Epithelial cell of esophagus (primary cell): ENCODE measurements around the gene TRAPPC2L.

Experiments
- DNase-seq: peaks from one replicate; pipeline ENCODE4 v3.0.0; 2010; ENCODE audit warnings: low read depth
- H3K4me3 ChIP-seq: 2 replicates; pipeline ENCODE4 v1.5.1; 2011; ENCODE audit warnings: mild to moderate bottlenecking, low read length, control low read depth
- TF ChIP-seq, protein P1 (sequence below): IDR thresholded peaks from 2 replicates; pipeline ENCODE4 v1.5.1; 2011; ENCODE audit warnings: low read depth, mild to moderate bottlenecking, low read length, control low read depth, inconsistent platforms; ENCODE audit not compliant: insufficient read depth; ENCODE audit errors: missing control alignments

The TRAPPC2L gene

DNA sequence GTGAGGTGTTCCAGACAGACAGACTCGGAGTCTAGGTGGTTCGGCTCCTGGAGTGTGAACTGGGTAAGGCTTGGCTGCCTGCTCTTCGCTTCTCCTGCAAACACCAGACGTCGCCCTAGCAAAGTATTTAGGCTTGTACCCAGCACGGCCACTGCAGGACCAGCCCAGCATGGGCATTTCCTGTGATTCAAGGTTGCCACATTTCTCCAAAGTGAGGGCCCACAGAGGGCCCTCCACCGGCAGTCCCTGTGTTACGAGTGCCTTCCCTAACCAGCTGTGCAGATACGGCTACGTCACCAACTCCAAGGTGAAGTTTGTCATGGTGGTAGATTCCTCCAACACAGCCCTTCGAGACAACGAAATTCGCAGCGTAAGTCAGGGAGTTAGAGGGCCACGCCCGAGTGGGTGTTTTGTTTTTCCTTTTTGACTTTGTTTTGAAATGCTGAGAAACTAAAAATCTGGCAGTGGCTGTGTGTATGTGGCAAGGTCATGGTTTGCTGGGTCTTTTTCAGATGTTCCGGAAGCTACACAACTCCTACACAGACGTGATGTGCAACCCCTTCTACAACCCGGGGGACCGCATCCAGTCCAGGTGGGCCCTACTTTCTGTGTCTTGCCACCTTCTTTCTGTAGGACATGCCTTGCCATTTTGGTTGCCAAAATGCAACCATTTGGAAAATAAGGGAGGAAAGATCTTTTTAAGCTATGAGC lies 2.6 kb downstream of the TRAPPC2L start:
- no peak overlapping the region for H3K4me3 ChIP-seq
- DNase-seq = no peak
- TF ChIP-seq, protein P1, sequence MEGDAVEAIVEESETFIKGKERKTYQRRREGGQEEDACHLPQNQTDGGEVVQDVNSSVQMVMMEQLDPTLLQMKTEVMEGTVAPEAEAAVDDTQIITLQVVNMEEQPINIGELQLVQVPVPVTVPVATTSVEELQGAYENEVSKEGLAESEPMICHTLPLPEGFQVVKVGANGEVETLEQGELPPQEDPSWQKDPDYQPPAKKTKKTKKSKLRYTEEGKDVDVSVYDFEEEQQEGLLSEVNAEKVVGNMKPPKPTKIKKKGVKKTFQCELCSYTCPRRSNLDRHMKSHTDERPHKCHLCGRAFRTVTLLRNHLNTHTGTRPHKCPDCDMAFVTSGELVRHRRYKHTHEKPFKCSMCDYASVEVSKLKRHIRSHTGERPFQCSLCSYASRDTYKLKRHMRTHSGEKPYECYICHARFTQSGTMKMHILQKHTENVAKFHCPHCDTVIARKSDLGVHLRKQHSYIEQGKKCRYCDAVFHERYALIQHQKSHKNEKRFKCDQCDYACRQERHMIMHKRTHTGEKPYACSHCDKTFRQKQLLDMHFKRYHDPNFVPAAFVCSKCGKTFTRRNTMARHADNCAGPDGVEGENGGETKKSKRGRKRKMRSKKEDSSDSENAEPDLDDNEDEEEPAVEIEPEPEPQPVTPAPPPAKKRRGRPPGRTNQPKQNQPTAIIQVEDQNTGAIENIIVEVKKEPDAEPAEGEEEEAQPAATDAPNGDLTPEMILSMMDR = no peak

- no peak for DNase-seq
- TF ChIP-seq, protein P1 = no peak
- no peak overlapping the region for H3K4me3 ChIP-seq
These were observed 4.4 kb downstream of the TRAPPC2L start for GRCh38 chr16:88861359-88861758.

DNA sequence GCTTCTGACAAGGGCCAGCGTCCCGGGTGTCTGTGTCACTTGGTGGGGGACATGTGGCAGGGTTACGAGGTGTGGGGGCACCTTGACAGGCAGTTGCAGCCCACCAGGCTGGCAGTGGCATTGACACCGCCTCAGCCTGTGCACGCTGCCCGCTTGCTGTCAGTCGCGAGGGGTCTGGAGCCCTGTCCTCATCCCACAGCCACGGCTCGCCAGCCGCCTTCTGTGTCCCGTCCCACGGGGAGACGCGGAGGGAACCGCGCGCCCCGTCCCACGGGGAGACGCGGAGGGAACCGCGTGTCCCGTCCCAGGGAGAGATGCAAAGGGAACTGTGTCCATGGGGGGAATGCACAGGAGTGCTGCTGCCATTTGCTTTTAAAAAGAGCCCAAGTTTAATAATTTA lies 6.0 kb downstream of the TRAPPC2L start:
- no peak overlapping the region for H3K4me3 ChIP-seq
- no peak for DNase-seq
- TF ChIP-seq, protein P1 = no peak

DNA sequence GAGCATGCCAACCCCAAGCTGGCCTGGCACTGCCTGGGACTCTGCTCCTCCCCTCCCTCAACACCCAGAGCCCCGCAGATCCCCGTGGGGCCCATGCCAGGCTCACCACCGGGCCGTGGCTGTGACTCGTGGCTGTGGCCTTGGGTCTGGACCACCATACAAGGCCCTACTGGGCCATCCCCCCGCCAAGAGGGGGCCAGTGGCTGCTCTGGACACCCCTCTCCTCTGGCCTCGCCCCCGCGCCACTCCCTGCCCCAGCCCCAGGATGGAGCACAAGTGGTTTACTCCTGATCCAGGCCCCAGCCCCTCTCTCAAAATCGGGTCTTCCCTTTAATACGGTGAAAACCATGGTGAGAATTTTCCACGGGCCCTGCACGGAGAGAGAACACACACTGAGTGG lies 6.5 kb downstream of the TRAPPC2L start:
- TF ChIP-seq, protein P1 = no peak
- no peak overlapping the region for H3K4me3 ChIP-seq
- no peak for DNase-seq

DNA sequence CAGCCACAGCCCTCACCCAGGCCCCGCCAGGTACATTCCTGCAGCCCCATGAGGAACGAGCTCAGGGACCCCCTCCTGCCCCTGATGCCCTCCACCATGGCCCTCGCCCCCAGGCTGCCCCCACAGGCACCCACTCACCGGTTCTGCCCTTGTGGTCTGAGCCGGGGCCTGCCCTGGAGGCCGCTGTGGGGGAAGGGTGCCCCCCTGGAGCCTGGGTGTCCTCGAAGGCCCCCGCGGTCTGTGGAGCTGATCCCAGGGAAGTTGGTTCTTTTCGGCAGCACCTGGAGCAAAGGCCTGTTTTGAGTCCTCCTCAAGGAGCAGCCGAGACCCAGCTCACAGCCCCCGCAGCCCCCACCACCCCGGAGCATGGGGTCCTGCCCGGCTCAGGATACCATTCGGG lies 7.2 kb downstream of the TRAPPC2L start:
- H3K4me3 ChIP-seq = no peak overlapping the region
- TF ChIP-seq, protein P1 = no peak
- DNase-seq = no peak

GRCh38 chr16:88864521-88864920 lies 7.6 kb downstream of the TRAPPC2L start:
- DNase-seq = no peak
- TF ChIP-seq, protein P1 = no peak

DNA sequence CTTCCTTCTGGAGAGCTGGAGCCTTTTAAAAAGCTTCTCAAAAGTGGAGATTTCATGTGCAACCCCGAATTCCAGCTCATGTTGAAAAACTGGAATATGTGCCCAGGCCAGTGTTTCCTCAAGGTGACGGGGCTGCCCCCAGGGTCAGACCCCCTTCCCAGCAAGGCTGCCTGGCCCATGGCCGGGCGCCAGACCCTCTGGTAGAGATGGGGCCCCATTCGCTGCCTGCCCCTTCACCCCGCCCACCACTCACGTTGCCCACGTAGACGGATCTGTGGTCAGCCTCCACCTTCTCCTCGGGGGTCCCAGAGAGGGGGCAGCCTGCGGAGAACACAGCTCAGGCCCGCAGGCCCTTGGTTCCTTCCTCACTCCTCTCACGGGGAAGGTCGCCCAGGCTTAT lies 8.4 kb downstream of the TRAPPC2L start:
- no peak for DNase-seq
- H3K4me3 ChIP-seq = no peak overlapping the region
- TF ChIP-seq, protein P1 = no peak

More at GRCh38 chr16:88864521-88864920, 7.6 kb downstream of the TRAPPC2L start:
- no peak overlapping the region for H3K4me3 ChIP-seq
